Smooth muscle cell (in vitro differentiated cells): ENCODE measurements around the gene PKMYT1. TPM values are rescaled to one million over a fixed set of nuclear protein-coding genes. Genes with fewer than 3 reads are reported as not detected.

Experiments
- DNase-seq: peaks from one replicate; lab custom pipeline; 2025; ENCODE audit not compliant: unreplicated experiment; lab: John Stamatoyannopoulos, UW
- H2AFZ ChIP-seq: fragments of 200-600 bp; sonication (generic); 2 replicates; pipeline ENCODE4 v1.6.0; 2016; ENCODE audit warnings: antibody characterized with exemption, low read depth, mild to moderate bottlenecking
- H3F3A ChIP-seq: fragments of 200-600 bp; sonication (generic); 2 replicates; pipeline ENCODE4 v1.6.0; 2017; ENCODE audit warnings: antibody characterized with exemption, low read depth
- H3K27ac ChIP-seq: fragments of 200-600 bp; sonication (generic); 2 replicates; pipeline ENCODE4 v1.5.1; 2016; ENCODE audit warnings: low read depth, mild to moderate bottlenecking
- H3K27me3 ChIP-seq: fragments of 200-600 bp; sonication (generic); 2 replicates; pipeline ENCODE4 v1.6.1; 2016; ENCODE audit warnings: low read depth, mild to moderate bottlenecking
- H3K36me3 ChIP-seq: fragments of 200-600 bp; sonication (generic); 2 replicates; pipeline ENCODE4 v1.5.1; 2016; ENCODE audit warnings: low read depth
- H3K4me1 ChIP-seq: fragments of 200-600 bp; sonication (generic); 2 replicates; pipeline ENCODE4 v1.5.1; 2016; ENCODE audit warnings: low read depth
- H3K4me2 ChIP-seq: fragments of 200-600 bp; sonication (generic); 2 replicates; pipeline ENCODE4 v1.6.0; 2016; ENCODE audit warnings: mild to moderate bottlenecking
- H3K4me3 ChIP-seq: fragments of 200-600 bp; sonication (generic); 2 replicates; pipeline ENCODE4 v1.5.1; 2016; ENCODE audit warnings: mild to moderate bottlenecking
- H3K79me2 ChIP-seq: fragments of 200-600 bp; sonication (generic); 2 replicates; pipeline ENCODE4 v1.6.0; 2016; ENCODE audit warnings: low read depth, mild to moderate bottlenecking
- H3K9ac ChIP-seq: fragments of 200-600 bp; sonication (generic); 2 replicates; pipeline ENCODE4 v1.6.0; 2016; ENCODE audit warnings: low read depth
- H3K9me3 ChIP-seq: fragments of 200-600 bp; sonication (generic); replicated peaks from 2 replicates; pipeline ENCODE4 v1.5.1; 2016; ENCODE audit warnings: low read depth
- H4K20me1 ChIP-seq: fragments of 200-600 bp; sonication (generic); 2 replicates; pipeline ENCODE4 v1.6.0; 2016; ENCODE audit warnings: low read depth
- WGBS: methylation state at CpG from one replicate; pipeline ENCODE4 v1.1.7; 2016; ENCODE audit warnings: low lambda C conversion rate; 5-methylcytosine and 5-hydroxymethylcytosine counted together
- polyA plus RNA-seq: library from polyadenylated mRNA; unstranded; fragments of >200 nt; fragmentation: Nextera tagmentation; extraction: Ambion mirVana; gene quantifications from 2 replicates; pipeline ENCODE4 v1.2.1, GENCODE V29; 2016
- total RNA-seq: library from RNA; depleted of rRNA; stranded (reverse); fragments of >200 nt; gene quantifications from 2 replicates; pipeline ENCODE4 v1.2.3, GENCODE V29; 2014
- TF ChIP-seq, protein P1 (sequence below): fragments of 200-600 bp; sonication (generic); IDR thresholded peaks from 2 replicates; pipeline ENCODE4 v1.5.1; 2017; ENCODE audit warnings: borderline replicate concordance, mild to moderate bottlenecking, antibody characterized with exemption; ENCODE audit not compliant: insufficient read depth, poor library complexity, severe bottlenecking

Gene PKMYT1
- total and polyA plus RNA-seq, 2 experiments from 2014 or later: 13.8 to 32.6 TPM

- Histone ChIP-seq H3F3A (no peaks in the 10 kb centered on the region), H2AFZ (no peak overlapping the region), H3K4me1 (no peaks in the 10 kb centered on the region), H3K27ac (no peak overlapping the region), H4K20me1 (peaks cover 11% of the 10 kb centered on the region), H3K79me2 (no peaks in the 10 kb centered on the region), H3K4me2 (no peak overlapping the region), H3K9me3 (no peaks in the 10 kb centered on the region), H3K27me3 (no peaks in the 10 kb centered on the region), H3K36me3 (no peaks in the 10 kb centered on the region), H3K4me3 (no peak overlapping the region), H3K9ac (no peak overlapping the region)
- 94% methylated on average over 5 of the region's 5 CpGs for WGBS
- DNase-seq: no peak
- TF ChIP-seq, protein P1, sequence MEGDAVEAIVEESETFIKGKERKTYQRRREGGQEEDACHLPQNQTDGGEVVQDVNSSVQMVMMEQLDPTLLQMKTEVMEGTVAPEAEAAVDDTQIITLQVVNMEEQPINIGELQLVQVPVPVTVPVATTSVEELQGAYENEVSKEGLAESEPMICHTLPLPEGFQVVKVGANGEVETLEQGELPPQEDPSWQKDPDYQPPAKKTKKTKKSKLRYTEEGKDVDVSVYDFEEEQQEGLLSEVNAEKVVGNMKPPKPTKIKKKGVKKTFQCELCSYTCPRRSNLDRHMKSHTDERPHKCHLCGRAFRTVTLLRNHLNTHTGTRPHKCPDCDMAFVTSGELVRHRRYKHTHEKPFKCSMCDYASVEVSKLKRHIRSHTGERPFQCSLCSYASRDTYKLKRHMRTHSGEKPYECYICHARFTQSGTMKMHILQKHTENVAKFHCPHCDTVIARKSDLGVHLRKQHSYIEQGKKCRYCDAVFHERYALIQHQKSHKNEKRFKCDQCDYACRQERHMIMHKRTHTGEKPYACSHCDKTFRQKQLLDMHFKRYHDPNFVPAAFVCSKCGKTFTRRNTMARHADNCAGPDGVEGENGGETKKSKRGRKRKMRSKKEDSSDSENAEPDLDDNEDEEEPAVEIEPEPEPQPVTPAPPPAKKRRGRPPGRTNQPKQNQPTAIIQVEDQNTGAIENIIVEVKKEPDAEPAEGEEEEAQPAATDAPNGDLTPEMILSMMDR: no peak
Observed at GRCh38 chr16:2973093-2973492, 7.2 kb downstream of the PKMYT1 start.

GRCh38 chr16:2971985-2972784 lies 8.1 kb downstream of the PKMYT1 start:
- no peak for DNase-seq
- Histone ChIP-seq H3K4me3 (no peak overlapping the region), H3K4me2 (no peak overlapping the region), H4K20me1 (peaks cover 11% of the 10 kb centered on the region), H3F3A (no peaks in the 10 kb centered on the region), H3K27me3 (peaks cover 8% of the 10 kb centered on the region), H3K79me2 (no peaks in the 10 kb centered on the region), H3K4me1 (no peaks in the 10 kb centered on the region), H3K27ac (no peak overlapping the region), H3K36me3 (no peaks in the 10 kb centered on the region), H2AFZ (no peak overlapping the region), H3K9me3 (no peaks in the 10 kb centered on the region), H3K9ac (no peak overlapping the region)
- TF ChIP-seq, protein P1: no peak
- WGBS: 89% methylated on average over 15 of the region's 15 CpGs

DNA sequence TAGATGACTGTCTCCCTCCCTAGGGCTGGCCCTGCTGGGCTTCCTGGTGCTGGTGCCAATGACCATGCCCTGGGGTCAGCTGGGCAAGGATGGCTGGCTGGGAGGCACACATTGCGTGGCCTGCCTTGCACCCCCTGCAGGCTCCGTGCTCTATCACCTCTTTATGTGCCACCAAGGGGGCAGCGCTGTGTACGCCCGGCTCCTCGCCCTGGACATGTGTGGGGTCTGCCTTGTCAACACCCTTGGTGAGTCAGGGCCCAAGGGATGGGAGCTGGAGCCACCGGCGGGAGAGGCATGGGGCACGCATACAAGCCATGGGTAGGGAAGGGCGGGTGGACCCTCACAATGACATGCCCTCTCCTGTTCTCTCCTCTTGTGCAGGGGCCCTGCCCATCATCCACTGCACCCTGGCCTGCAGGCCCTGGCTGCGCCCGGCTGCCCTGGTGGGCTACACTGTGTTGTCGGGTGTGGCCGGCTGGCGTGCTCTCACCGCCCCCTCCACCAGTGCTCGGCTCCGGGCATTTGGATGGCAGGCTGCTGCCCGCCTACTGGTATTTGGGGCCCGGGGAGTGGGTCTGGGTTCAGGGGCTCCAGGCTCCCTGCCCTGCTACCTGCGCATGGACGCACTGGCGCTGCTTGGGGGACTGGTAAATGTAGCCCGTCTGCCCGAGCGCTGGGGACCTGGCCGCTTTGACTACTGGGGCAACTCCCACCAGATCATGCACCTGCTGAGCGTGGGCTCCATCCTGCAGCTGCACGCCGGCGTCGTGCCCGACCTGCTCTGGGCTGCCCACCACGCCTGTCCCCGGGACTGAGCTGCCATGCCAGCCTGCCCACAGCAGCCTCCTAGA lies 8.9 kb downstream of the PKMYT1 start:
- H3K4me3 ChIP-seq: no peak overlapping the region
- H4K20me1 ChIP-seq: peaks cover 11% of the 10 kb centered on the region
- H3K27me3 ChIP-seq: peaks cover 16% of the 10 kb centered on the region
- H3K9ac ChIP-seq: no peak overlapping the region
- H3K9me3 ChIP-seq: no peaks in the 10 kb centered on the region
- no peak overlapping the region for H3K4me2 ChIP-seq
- H3F3A ChIP-seq: no peaks in the 10 kb centered on the region
- H3K4me1 ChIP-seq: no peaks in the 10 kb centered on the region
- H3K79me2 ChIP-seq: no peaks in the 10 kb centered on the region
- DNase-seq: no peak
- H2AFZ ChIP-seq: no peak overlapping the region
- H3K36me3 ChIP-seq: no peaks in the 10 kb centered on the region
- no peak overlapping the region for H3K27ac ChIP-seq
- WGBS: 97% methylated on average over 34 of the region's 35 CpGs
- TF ChIP-seq, protein P1: no peak
